MM.1S (cell line): ENCODE results near the gene OLFM1.

ENCODE experiments used
- DNase-seq: peaks from one replicate; pipeline ENCODE4 v3.0.0-alpha.2; 2015
- H2AFZ ChIP-seq: fragments of 300-600 bp; sonication (generic); 2 replicates; pipeline ENCODE4 v1.6.0; 2016; ENCODE audit warnings: antibody characterized with exemption, low read length
- H3F3A ChIP-seq: fragments of 300-600 bp; sonication (generic); 2 replicates; pipeline ENCODE4 v1.6.1; 2016; ENCODE audit warnings: mild to moderate bottlenecking, antibody characterized with exemption, low read length, moderate library complexity, mixed read lengths; ENCODE audit not compliant: insufficient read depth
- H3K27ac ChIP-seq: fragments of 300-600 bp; sonication (generic); 2 replicates; pipeline ENCODE4 v1.5.1; 2016; ENCODE audit warnings: mild to moderate bottlenecking, low read length
- H3K27me3 ChIP-seq: fragments of 300-600 bp; sonication (generic); replicated peaks from 2 replicates; pipeline ENCODE4 v1.6.0; 2016; ENCODE audit warnings: low read length; ENCODE audit not compliant: insufficient read depth
- H3K36me3 ChIP-seq: fragments of 300-600 bp; sonication (generic); replicated peaks from 2 replicates; pipeline ENCODE4 v1.6.1; 2016; ENCODE audit warnings: mild to moderate bottlenecking, low read length, mixed read lengths; ENCODE audit not compliant: insufficient read depth
- H3K4me1 ChIP-seq: fragments of 300-600 bp; sonication (generic); 2 replicates; pipeline ENCODE4 v1.6.1; 2016; ENCODE audit warnings: low read length, mixed read lengths
- H3K4me2 ChIP-seq: fragments of 300-600 bp; sonication (generic); 2 replicates; pipeline ENCODE4 v1.6.0; 2016; ENCODE audit warnings: low read depth, low read length
- H3K4me3 ChIP-seq: fragments of 300-600 bp; sonication (generic); 2 replicates; pipeline ENCODE4 v1.5.1; 2016; ENCODE audit warnings: low read length, mixed read lengths
- H3K79me2 ChIP-seq: fragments of 300-600 bp; sonication (generic); 2 replicates; pipeline ENCODE4 v1.6.1; 2016; ENCODE audit warnings: mixed run types, low read length, mixed read lengths
- H3K9ac ChIP-seq: fragments of 300-600 bp; sonication (generic); 2 replicates; pipeline ENCODE4 v1.6.1; 2016; ENCODE audit warnings: low read length, mixed read lengths
- H3K9me2 ChIP-seq: fragments of 300-600 bp; sonication (generic); replicated peaks from 2 replicates; pipeline ENCODE4 v1.6.1; 2016; ENCODE audit warnings: mild to moderate bottlenecking, low read length, mixed read lengths; ENCODE audit not compliant: insufficient read depth
- H3K9me3 ChIP-seq: fragments of 300-600 bp; sonication (generic); replicated peaks from 2 replicates; pipeline ENCODE4 v1.6.1; 2016; ENCODE audit warnings: mild to moderate bottlenecking, low read length, mixed read lengths; ENCODE audit not compliant: insufficient read depth
- H4K20me1 ChIP-seq: fragments of 300-600 bp; sonication (generic); 2 replicates; pipeline ENCODE4 v1.6.1; 2016; ENCODE audit warnings: mild to moderate bottlenecking, low read length, moderate library complexity, mixed read lengths; ENCODE audit not compliant: insufficient read depth
- EZH2 ChIP-seq: fragments of 300-600 bp; sonication (generic); optimal IDR thresholded peaks from 2 replicates; pipeline ENCODE3; 2017; ENCODE audit warnings: low read depth, mild to moderate bottlenecking, antibody characterized with exemption, low read length, mixed read lengths
- EZH2phosphoT487 ChIP-seq: fragments of 300-600 bp; sonication (generic); IDR thresholded peaks from 2 replicates; pipeline ENCODE4 v1.6.1; 2018; ENCODE audit warnings: antibody characterized with exemption, low read length
- TF ChIP-seq, protein P1 (sequence below): fragments of 300-600 bp; sonication (generic); IDR thresholded peaks from 2 replicates; pipeline ENCODE4 v1.5.1; 2016; ENCODE audit warnings: antibody characterized with exemption, low read length, mixed read lengths

Gene OLFM1

DNA sequence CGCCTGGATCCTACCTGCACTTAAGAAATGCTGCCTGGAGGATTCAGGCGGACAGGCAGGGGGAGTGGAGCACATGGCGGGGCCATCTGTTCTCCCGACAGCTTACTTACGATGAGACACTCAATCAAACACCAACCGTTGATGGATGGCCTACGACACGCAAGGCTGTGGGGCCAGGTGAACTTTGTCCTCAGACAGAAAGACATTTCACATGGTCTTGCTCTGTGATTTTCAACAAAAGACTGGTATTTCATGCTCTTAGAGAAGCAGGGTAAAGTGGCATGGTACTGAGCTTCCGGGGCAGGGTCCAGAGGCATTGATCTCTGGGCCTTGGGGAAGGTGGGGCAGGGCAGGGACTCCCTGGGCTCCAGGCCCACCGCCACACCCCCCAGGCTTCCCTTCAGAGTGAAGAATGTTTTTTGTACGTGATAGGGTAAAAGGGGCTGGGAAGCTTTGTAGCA, 9.1 kb upstream of the OLFM1 start:
- H3K4me3 ChIP-seq, result no peak overlapping the region
- TF ChIP-seq, protein P1, sequence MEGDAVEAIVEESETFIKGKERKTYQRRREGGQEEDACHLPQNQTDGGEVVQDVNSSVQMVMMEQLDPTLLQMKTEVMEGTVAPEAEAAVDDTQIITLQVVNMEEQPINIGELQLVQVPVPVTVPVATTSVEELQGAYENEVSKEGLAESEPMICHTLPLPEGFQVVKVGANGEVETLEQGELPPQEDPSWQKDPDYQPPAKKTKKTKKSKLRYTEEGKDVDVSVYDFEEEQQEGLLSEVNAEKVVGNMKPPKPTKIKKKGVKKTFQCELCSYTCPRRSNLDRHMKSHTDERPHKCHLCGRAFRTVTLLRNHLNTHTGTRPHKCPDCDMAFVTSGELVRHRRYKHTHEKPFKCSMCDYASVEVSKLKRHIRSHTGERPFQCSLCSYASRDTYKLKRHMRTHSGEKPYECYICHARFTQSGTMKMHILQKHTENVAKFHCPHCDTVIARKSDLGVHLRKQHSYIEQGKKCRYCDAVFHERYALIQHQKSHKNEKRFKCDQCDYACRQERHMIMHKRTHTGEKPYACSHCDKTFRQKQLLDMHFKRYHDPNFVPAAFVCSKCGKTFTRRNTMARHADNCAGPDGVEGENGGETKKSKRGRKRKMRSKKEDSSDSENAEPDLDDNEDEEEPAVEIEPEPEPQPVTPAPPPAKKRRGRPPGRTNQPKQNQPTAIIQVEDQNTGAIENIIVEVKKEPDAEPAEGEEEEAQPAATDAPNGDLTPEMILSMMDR, result no peak
- TF ChIP-seq EZH2 (no peak), EZH2phosphoT487 (no peak)
- no peak overlapping the region for H2AFZ ChIP-seq
- H3K9ac ChIP-seq, result no peak overlapping the region
- H3K79me2 ChIP-seq, result no peaks in the 10 kb centered on the region
- no peaks in the 10 kb centered on the region for H4K20me1 ChIP-seq
- H3K27me3 ChIP-seq, result peaks cover 80% of the 10 kb centered on the region
- H3K27ac ChIP-seq, result no peak overlapping the region
- no peaks in the 10 kb centered on the region for H3K9me3 ChIP-seq
- no peak for DNase-seq
- no peaks in the 10 kb centered on the region for H3K4me1 ChIP-seq
- no peak overlapping the region for H3K4me2 ChIP-seq
- no peaks in the 10 kb centered on the region for H3F3A ChIP-seq
- H3K9me2 ChIP-seq, result no peaks in the 10 kb centered on the region
- H3K36me3 ChIP-seq, result no peaks in the 10 kb centered on the region

DNA sequence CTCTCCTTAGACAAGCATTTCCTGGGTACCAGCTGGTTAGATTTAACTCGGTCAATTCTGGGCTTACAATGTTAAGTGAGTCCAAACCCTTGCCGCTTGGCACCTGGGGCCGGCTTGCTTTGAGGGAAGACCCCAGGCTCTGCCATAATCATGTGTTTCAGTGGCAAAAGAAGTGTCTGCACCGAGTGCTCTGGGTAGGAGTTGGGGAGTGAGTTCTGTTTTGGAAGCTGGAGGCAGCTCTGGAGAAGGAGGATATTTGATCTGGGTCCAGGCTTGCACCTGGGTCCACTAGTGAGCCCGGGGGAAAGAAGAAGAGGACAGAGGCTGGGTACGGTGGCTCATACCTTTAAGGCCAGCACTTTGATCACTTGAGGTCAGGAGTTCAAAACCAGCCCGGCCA, 8.4 kb upstream of the OLFM1 start:
- H3K9me2 ChIP-seq, result no peaks in the 10 kb centered on the region
- no peaks in the 10 kb centered on the region for H3K9me3 ChIP-seq
- TF ChIP-seq EZH2phosphoT487 (no peak), EZH2 (no peak)
- TF ChIP-seq, protein P1, result no peak
- H4K20me1 ChIP-seq, result no peaks in the 10 kb centered on the region
- no peak overlapping the region for H3K9ac ChIP-seq
- H3K27me3 ChIP-seq, result peaks cover 80% of the 10 kb centered on the region
- DNase-seq, result no peak
- no peaks in the 10 kb centered on the region for H3K79me2 ChIP-seq
- H3K4me1 ChIP-seq, result no peaks in the 10 kb centered on the region
- no peaks in the 10 kb centered on the region for H3K36me3 ChIP-seq
- H2AFZ ChIP-seq, result no peak overlapping the region
- no peak overlapping the region for H3K4me3 ChIP-seq
- no peak overlapping the region for H3K4me2 ChIP-seq
- H3K27ac ChIP-seq, result no peak overlapping the region
- H3F3A ChIP-seq, result no peaks in the 10 kb centered on the region

DNA sequence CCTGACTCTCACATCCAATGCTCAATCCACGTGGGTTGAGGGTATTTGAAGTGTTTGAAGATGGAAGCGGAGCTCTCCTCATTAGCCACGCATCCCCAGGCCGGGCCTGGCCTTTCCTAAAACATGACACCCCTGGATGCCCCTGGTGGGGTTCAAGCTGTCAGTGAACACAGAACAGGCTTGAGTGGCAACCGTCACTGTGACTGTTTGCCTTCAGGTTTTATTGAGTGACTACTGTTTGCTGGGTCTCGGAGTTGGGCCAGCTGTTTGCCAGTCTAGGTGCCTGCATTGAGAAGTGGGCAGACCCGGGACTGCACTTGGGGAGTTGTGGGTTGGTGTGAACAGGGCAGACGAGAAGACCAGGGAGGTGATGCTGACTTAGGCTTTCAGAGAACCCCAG, 7.8 kb upstream of the OLFM1 start:
- Histone ChIP-seq H3K36me3 (no peaks in the 10 kb centered on the region), H4K20me1 (no peaks in the 10 kb centered on the region), H3K27ac (no peak overlapping the region), H3K4me1 (no peaks in the 10 kb centered on the region), H3K27me3 (peaks cover 81% of the 10 kb centered on the region), H2AFZ (no peak overlapping the region), H3F3A (no peaks in the 10 kb centered on the region), H3K9ac (no peak overlapping the region), H3K79me2 (no peaks in the 10 kb centered on the region), H3K9me3 (no peaks in the 10 kb centered on the region), H3K9me2 (no peaks in the 10 kb centered on the region), H3K4me2 (no peak overlapping the region), H3K4me3 (no peak overlapping the region)
- DNase-seq, result no peak
- TF ChIP-seq EZH2 (no peak), EZH2phosphoT487 (no peak)
